Breast epithelium (tissue), 3 donors: ENCODE results near the gene RNF220.

ENCODE experiments used
- POLR2A ChIP-seq: fragments of 450-650 bp; IDR thresholded peaks from one replicate; pipeline ENCODE4 v1.6.1; 2016; ENCODE audit warnings: antibody characterized with exemption, mild to moderate bottlenecking, moderate library complexity
- POLR2AphosphoS5 ChIP-seq, 3 donors: sonication (generic); formaldehyde crosslinking; IDR thresholded peaks; one replicate each; pipeline ENCODE4 v1.6.1; 2017; ENCODE audit warnings: antibody characterized with exemption in 3 of 3

DNA sequence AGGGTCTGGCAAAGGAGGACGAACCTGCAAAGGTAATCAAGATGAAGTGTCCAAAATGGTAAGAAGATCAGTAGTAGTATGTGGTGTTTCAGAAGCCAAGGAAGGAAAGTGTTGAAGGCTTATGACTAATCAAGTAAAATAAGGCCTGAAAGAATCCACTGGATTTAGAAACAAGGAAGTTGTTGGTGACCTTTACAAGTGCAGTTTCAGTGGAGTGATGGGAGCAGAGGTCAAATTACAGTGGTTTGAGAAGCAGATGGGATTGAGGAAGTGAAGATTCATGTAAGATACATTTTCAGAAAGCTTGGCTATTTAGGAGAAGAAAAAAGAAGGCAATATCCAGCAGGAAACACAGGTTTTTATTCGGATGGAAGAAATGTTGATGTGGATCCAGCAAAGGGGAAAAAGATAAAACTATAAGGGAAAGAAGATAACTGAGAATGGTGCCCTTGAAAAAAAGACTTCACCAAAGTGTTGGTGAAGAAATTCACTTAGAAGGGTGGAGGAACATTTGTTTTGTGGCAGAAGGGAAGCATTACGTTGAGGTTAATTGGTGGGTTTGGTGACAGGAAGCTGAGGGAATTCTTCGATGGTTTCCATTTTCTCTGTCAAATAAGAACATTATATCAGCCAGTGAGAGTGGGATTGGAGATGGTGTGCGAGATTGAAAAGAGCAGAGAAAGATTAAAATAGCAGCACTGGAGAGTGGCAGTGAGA, 271.6 kb downstream of the RNF220 start:
- no peak for TF ChIP-seq POLR2A
- TF ChIP-seq POLR2AphosphoS5 (IDR thresholded peaks at IDR 0.05): no peak
